GM13977 (cell line): ENCODE measurements around the gene CCSER1.

ENCODE experiments used
- DNase-seq: peaks from one replicate; pipeline ENCODE4 v3.0.0; 2012; ENCODE audit warnings: low spot score
- in situ Hi-C: fragments of 300-500 bp; cut with MboI; formaldehyde crosslinking; loops from one replicate; pipeline ENCODE4 v1.12.0; 2022; ENCODE audit warnings: low sequenced_read_pairs, low pct_unique_long_range_greater_than_20kb, mixed read lengths, inconsistent platforms; ENCODE audit not compliant: unreplicated experiment
- TF ChIP-seq, protein P1 (sequence below): IDR thresholded peaks from 2 replicates; pipeline ENCODE4 v1.5.1; 2012; ENCODE audit warnings: mild to moderate bottlenecking, control low read depth; ENCODE audit not compliant: insufficient read depth; ENCODE audit errors: extremely low read depth, missing control alignments

The CCSER1 gene

DNA sequence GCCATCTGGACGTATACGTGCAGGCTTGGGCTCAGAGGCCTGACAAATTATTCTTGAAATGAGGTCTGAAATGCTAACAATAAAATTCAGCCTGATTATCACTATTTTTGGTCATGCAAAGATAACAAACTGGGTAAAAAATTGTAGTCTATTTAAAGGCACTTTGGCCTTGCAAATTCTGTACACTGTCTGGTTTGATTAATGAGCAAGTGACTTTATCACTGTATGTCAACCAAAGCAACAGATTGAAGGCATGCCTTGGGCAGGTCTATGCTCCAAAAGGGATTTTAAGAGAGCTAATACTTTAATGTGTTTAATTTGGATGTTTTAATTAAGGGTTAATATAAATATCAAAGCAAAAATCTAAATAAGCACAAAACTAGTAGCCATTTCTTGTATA, 1141.7 kb downstream of the CCSER1 start:
- in situ Hi-C loops, result no loop called here
- no peak for DNase-seq
- TF ChIP-seq, protein P1, sequence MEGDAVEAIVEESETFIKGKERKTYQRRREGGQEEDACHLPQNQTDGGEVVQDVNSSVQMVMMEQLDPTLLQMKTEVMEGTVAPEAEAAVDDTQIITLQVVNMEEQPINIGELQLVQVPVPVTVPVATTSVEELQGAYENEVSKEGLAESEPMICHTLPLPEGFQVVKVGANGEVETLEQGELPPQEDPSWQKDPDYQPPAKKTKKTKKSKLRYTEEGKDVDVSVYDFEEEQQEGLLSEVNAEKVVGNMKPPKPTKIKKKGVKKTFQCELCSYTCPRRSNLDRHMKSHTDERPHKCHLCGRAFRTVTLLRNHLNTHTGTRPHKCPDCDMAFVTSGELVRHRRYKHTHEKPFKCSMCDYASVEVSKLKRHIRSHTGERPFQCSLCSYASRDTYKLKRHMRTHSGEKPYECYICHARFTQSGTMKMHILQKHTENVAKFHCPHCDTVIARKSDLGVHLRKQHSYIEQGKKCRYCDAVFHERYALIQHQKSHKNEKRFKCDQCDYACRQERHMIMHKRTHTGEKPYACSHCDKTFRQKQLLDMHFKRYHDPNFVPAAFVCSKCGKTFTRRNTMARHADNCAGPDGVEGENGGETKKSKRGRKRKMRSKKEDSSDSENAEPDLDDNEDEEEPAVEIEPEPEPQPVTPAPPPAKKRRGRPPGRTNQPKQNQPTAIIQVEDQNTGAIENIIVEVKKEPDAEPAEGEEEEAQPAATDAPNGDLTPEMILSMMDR, result no peak

DNA sequence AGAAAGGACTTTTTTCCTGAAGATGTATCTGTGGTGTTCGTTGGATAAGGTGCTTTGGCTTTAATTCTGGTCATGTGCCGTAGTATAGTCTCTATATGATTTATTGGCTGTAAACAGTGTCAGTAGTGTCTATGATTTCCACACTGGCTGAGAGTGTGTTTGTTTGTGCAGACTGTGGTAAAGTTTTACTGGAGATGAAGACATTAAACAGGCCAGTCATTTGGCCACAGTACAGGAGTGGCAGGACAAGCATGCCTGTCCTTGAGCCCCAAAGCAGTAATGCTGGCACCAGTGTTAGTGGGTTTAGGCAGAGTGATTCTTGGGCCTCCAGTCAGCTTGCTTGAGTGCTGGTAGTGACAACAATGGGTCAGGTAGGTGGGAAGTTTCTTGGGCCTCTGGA, 1152.7 kb downstream of the CCSER1 start:
- TF ChIP-seq, protein P1, result no peak
- no peak for DNase-seq
- in situ Hi-C loops, result no loop called here

DNA sequence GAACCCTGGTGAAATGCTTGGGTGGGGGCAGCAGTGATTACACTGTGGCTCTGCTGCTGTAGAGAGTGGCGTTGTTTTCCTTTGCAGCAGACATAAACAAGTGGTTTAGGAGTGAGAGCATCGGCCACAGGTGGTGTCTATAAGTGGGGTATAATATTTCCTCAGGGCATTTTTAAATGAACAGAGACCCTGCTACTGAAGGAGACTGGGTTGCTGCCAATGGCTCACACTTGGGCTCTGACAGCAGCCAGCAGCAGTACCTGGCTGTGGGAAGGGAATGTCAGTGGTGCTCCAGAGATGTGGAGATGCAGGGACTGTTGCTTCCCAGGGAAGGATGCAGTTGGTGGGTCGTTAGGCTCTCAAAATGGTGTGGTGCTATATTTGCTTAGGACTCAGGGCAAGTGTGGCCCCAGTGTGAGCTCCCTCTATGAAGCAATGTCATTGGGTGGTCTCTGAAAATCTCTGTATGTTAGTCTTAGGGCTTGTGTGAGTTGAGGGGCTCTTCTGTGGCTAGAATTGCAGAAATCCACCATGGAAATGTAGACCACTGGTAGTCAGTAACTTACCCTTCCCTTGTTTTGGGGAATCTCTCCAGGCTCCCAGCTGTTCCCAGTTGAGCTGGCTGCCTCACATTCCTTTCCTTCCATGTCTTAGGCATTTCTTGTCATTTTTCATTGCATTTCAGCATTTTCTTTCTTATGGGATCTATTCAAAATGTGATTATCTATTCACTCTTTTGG, 1153.5 kb downstream of the CCSER1 start:
- no peak for DNase-seq
- TF ChIP-seq, protein P1, result no peak
- in situ Hi-C loops, result no loop called here

DNA sequence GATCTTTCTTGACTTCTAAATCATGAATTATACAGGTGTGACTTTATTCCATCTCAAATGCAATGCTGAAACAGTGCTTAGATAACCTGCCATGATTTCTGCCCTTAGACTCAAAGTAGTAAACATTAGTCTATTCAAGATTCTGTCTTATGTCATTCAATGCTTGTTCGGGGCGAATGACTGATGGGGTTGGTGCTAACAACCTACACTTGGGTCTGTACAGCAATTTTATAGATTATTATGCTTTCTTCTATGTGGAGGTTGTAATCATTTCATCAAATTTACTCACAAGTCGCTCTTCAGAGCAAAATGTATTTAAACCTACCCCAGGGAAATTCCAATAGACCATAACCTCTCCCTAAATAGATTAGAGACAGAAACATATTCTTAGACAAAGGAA, 1155.0 kb downstream of the CCSER1 start:
- no peak for DNase-seq
- in situ Hi-C loops, result no loop called here
- TF ChIP-seq, protein P1, result no peak

DNA sequence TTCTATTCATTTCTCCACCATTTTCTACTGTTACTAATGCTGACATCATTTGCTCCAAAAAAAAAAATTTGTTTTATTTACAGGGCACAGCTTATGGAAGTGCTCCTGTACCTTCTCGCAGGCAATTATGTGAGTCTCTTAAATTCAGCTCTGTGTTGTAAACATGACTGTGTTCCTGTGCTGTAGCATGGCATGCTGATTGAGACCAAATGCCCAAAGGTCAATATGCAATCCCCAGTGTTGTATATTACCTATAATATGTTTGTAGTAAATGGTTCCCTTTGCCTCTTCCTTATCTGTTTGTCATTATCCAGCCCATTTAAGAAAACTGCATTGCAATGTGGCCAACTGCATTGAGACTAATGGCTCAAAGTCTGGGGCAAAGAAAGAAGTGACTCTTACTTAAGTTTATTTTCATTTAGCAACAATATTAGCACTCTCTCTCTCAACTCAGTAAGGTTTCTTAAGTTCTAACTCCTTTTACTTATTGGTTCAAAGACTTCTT, 1156.6 kb downstream of the CCSER1 start:
- TF ChIP-seq, protein P1, result no peak
- in situ Hi-C loops, result no loop called here
- DNase-seq, result no peak

DNA sequence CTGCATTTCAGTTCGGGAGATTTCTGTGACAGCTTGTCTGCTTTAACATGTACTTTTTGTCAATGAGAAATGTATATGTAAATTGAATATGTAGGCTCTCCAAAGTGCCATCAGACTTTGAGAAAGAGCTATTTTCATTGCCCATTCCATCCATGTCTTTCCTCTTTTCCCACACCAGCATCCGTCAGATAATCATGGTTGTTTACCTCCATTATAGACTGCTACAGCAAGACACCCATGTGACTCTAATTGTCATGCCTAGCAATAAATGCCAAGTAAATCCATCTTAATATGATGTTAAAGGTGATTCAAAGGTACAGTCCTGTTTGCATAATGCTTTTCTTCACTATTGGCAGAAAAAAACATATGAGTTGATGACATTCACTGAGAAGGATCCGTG, 1157.3 kb downstream of the CCSER1 start:
- TF ChIP-seq, protein P1, result no peak
- in situ Hi-C loops, result no loop called here
- DNase-seq, result no peak
